Natural killer cell (primary cell): ENCODE data around the gene DACT3. TPM values are rescaled to one million over a fixed set of nuclear protein-coding genes. Genes with fewer than 3 reads are reported as not detected.

Source experiments
- ATAC-seq, 3 donors: fragments of 150-1000 bp in 2 of 3; fragments of 200-7000 bp in 1 of 3; cut with Tn5 transposase; 1 replicate in 1 of 3; 2 replicates in 2 of 3; pipeline ENCODE4 v1.10.0; 2021; ENCODE audit warnings: mild to moderate bottlenecking in 2 of 3, moderate library complexity in 2 of 3
- DNase-seq, 2 donors: peaks; one replicate each; pipeline versions ENCODE4 v3.0.0 to v3.0.0-alpha.2; 2013 to 2021; ENCODE audit warnings: mixed read lengths in 1 of 2
- H3K27ac ChIP-seq: one replicate; pipeline ENCODE4 v1.5.1; 2013; ENCODE audit warnings: mild to moderate bottlenecking, low read length
- H3K27me3 ChIP-seq: one replicate; pipeline ENCODE4 v1.6.1; 2013; ENCODE audit warnings: low read length; ENCODE audit not compliant: control insufficient read depth, insufficient read depth
- H3K36me3 ChIP-seq: one replicate; pipeline ENCODE4 v1.6.1; 2013; ENCODE audit warnings: low read length; ENCODE audit not compliant: control insufficient read depth, insufficient read depth
- H3K4me1 ChIP-seq: one replicate; pipeline ENCODE4 v1.6.1; 2013; ENCODE audit warnings: low read length; ENCODE audit not compliant: control insufficient read depth, insufficient read depth
- H3K4me3 ChIP-seq: one replicate; pipeline ENCODE4 v1.5.1; 2013; ENCODE audit warnings: low read length
- H3K9me3 ChIP-seq: one replicate; pipeline ENCODE4 v1.6.1; 2013; ENCODE audit warnings: low read length; ENCODE audit not compliant: control insufficient read depth, insufficient read depth
- H3K27ac Mint-ChIP-seq, 2 donors: one replicate each; pipeline ENCODE4 v1.8.0; 2022; ENCODE audit warnings: mild to moderate bottlenecking in 2 of 2, mixed read lengths in 2 of 2, moderate library complexity in 1 of 2
- H3K27me3 Mint-ChIP-seq, 2 donors: one replicate each; pipeline ENCODE4 v1.8.0; 2022; ENCODE audit warnings: low read depth in 2 of 2, mixed read lengths in 2 of 2
- H3K36me3 Mint-ChIP-seq: one replicate; pipeline ENCODE4 v1.8.0; 2022; ENCODE audit warnings: mixed read lengths
- H3K4me1 Mint-ChIP-seq, 2 donors: one replicate each; pipeline ENCODE4 v1.8.0; 2022; ENCODE audit warnings: mixed read lengths in 2 of 2
- H3K4me3 Mint-ChIP-seq: one replicate; pipeline ENCODE4 v1.8.0; 2022; ENCODE audit warnings: mild to moderate bottlenecking, moderate library complexity, mixed read lengths
- H3K9me3 Mint-ChIP-seq, 2 donors: one replicate each; pipeline ENCODE4 v1.8.0; 2022; ENCODE audit warnings: mixed read lengths in 2 of 2
- CTCF ChIP-seq: fragments of 200-600 bp; IDR thresholded peaks from one replicate; pipeline ENCODE4 v1.8.0; 2022; ENCODE audit warnings: antibody characterized with exemption
- WGBS: methylation state at CpG from one replicate; pipeline ENCODE4 v1.1.7; 2013; ENCODE audit warnings: missing lambda C conversion rate; ENCODE audit not compliant: insufficient coverage; 5-methylcytosine and 5-hydroxymethylcytosine counted together
- intact Hi-C: fragments of 100-400 bp; cut with micrococcal nuclease; formaldehyde crosslinking; loops from one replicate; pipeline ENCODE4 v1.14.2; 2022
- total RNA-seq, 4 donors: library from RNA; stranded (reverse); fragments of 120-200 nt in 1 of 4; gene quantifications; one replicate each; pipeline versions ENCODE4 v1.2.3 to v1.2.4, GENCODE V29; 2013 to 2022

Gene DACT3
- total RNA-seq, 3 donors from 2014 or later (not counting 1 experiment from before 2014, with no cell fraction given): 0.14 to 0.20 TPM; not detected in 1

GRCh38 chr19:46634045-46634655 lies 26.8 kb downstream of the DACT3 start:
- Histone ChIP-seq H3K27me3 (peaks cover 24% of the 10 kb centered on the region), H3K36me3 (no peaks in the 10 kb centered on the region), H3K4me3 (peak overlapping the region; percentile 11), H3K9me3 (no peaks in the 10 kb centered on the region), H3K4me1 (peaks cover 35% of the 10 kb centered on the region), H3K27ac (no peak overlapping the region)
- no peak for TF ChIP-seq CTCF
- H3K27ac Mint-ChIP-seq: peak overlapping the region; percentile 35 to 57
- peaks cover 0 to 12% of the 10 kb centered on the region in 2 donors for H3K4me1 Mint-ChIP-seq
- peaks cover 17 to 27% of the 10 kb centered on the region in 2 donors for H3K27me3 Mint-ChIP-seq
- H3K36me3 Mint-ChIP-seq: no peaks in the 10 kb centered on the region
- no peaks in the 10 kb centered on the region for H3K9me3 Mint-ChIP-seq
- DNase-seq (peak; percentile 75 to 97), ATAC-seq (peak; percentile 72 to 85 (median 72))
- WGBS: under 1% methylated on average over 35 of the region's 38 CpGs
- H3K4me3 Mint-ChIP-seq: peak overlapping the region; percentile 61
- intact Hi-C loops: loop anchor here (1.0 kb wide), 1 partner anchor 27 kb away; the partner anchor contains the start of gene DACT3

- ATAC-seq (no peak), DNase-seq (no peak)
- H3K4me1 Mint-ChIP-seq: peaks cover 0 to 12% of the 10 kb centered on the region in 2 donors
- no peaks in the 10 kb centered on the region for H3K9me3 Mint-ChIP-seq
- no peaks in the 10 kb centered on the region for H3K36me3 Mint-ChIP-seq
- intact Hi-C loops: no loop called here
- TF ChIP-seq CTCF: no peak
- peak overlapping the region; percentile 29 for H3K4me3 Mint-ChIP-seq
- no peak overlapping the region for H3K4me3 ChIP-seq
- 90% methylated on average over 3 of the region's 3 CpGs for WGBS
- peaks cover 25% of the 10 kb centered on the region for H3K4me1 ChIP-seq
- H3K9me3 ChIP-seq: no peaks in the 10 kb centered on the region
- peak overlapping the region; percentile 35 to 57 for H3K27ac Mint-ChIP-seq
- no peaks in the 10 kb centered on the region for H3K36me3 ChIP-seq
- H3K27me3 Mint-ChIP-seq: peaks cover 17 to 27% of the 10 kb centered on the region in 2 donors
- no peak overlapping the region for H3K27ac ChIP-seq
- H3K27me3 ChIP-seq: peaks cover 23% of the 10 kb centered on the region
Measured at GRCh38 chr19:46633130-46633529, 27.9 kb downstream of the DACT3 start.

GRCh38 chr19:46631481-46631880 lies 29.5 kb downstream of the DACT3 start:
- WGBS: 81% methylated on average over 5 of the region's 6 CpGs
- H3K27ac ChIP-seq: no peak overlapping the region
- TF ChIP-seq CTCF: no peak
- Mint-ChIP-seq H3K27ac (peak overlapping the region in 1 of 2 donors; percentile 53), H3K9me3 (no peaks in the 10 kb centered on the region), H3K27me3 (peaks cover 17 to 33% of the 10 kb centered on the region in 2 donors), H3K36me3 (no peaks in the 10 kb centered on the region), H3K4me1 (peaks cover 0 to 12% of the 10 kb centered on the region in 2 donors), H3K4me3 (no peak overlapping the region)
- no peaks in the 10 kb centered on the region for H3K9me3 ChIP-seq
- ATAC-seq (no peak), DNase-seq (no peak)
- intact Hi-C loops: no loop called here
- H3K27me3 ChIP-seq: peaks cover 20% of the 10 kb centered on the region
- H3K36me3 ChIP-seq: no peaks in the 10 kb centered on the region
- peaks cover 21% of the 10 kb centered on the region for H3K4me1 ChIP-seq
- no peak overlapping the region for H3K4me3 ChIP-seq
